ENCODE data around the gene JPH3. TPM values are rescaled to one million over a fixed set of nuclear protein-coding genes. Genes with fewer than 3 reads are reported as not detected.
"Not testable (repeated sequence)": the region's sequence is repeated elsewhere in the genome, so short reads cannot be mapped to it uniquely, and the experiment has no call there.

Gene JPH3
- polyA plus RNA-seq, 1 donor (not counting 4 experiments of a cell fraction or from before 2014, with no cell fraction given) = not detected

DNA sequence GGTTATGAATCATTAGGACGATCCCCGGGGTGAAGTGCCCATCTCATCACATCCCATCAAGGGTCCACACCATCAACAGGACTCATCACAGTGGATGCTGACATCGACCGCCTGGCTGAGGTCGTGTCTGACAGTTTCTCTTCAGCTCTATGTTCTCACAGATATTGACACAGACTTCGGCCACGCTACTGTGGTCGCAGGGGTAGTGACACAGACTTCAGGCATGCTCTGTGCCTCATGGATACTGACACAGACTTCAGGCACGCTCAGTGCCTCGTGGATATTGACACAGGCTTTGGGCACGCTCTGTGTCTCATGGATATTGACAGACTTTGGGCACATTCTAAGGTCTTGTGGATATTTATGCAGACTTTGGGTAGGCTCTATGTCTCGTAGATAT lies 113.3 kb downstream of the JPH3 start:
- no peaks in the 10 kb centered on the region for H3K27me3 ChIP-seq (ENCODE audit: control insufficient read depth, extremely low read depth, insufficient read depth, low read length)
- no peak overlapping the region for H3K4me2 ChIP-seq (ENCODE audit: control insufficient read depth, extremely low read depth, insufficient read depth, low read depth, low read length)
- H3K4me1 ChIP-seq (ENCODE audit: control insufficient read depth, extremely low read depth, insufficient read depth, low read length) = no peaks in the 10 kb centered on the region
- TF ChIP-seq, protein P1, sequence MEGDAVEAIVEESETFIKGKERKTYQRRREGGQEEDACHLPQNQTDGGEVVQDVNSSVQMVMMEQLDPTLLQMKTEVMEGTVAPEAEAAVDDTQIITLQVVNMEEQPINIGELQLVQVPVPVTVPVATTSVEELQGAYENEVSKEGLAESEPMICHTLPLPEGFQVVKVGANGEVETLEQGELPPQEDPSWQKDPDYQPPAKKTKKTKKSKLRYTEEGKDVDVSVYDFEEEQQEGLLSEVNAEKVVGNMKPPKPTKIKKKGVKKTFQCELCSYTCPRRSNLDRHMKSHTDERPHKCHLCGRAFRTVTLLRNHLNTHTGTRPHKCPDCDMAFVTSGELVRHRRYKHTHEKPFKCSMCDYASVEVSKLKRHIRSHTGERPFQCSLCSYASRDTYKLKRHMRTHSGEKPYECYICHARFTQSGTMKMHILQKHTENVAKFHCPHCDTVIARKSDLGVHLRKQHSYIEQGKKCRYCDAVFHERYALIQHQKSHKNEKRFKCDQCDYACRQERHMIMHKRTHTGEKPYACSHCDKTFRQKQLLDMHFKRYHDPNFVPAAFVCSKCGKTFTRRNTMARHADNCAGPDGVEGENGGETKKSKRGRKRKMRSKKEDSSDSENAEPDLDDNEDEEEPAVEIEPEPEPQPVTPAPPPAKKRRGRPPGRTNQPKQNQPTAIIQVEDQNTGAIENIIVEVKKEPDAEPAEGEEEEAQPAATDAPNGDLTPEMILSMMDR (optimal IDR thresholded peaks at IDR 0.05 in 1 of 3, IDR thresholded peaks at IDR 0.05 in 1 of 3, conservative IDR thresholded peaks at IDR 0.05 in 1 of 3; ENCODE audit: extremely low read depth in 1 of 3, insufficient read depth in 2 of 3, low read length in 3 of 3) = no peak
- TF ChIP-seq EZH2 (IDR thresholded peaks at IDR 0.05; ENCODE audit: low read length) = no peak
- no peaks in the 10 kb centered on the region for H3K9me3 ChIP-seq (ENCODE audit: control insufficient read depth, low read depth, low read length)
- H3K79me2 ChIP-seq (ENCODE audit: control insufficient read depth, insufficient read depth, low read length) = no peaks in the 10 kb centered on the region
- no peaks in the 10 kb centered on the region for H3K9me1 ChIP-seq (ENCODE audit: control insufficient read depth, extremely low read depth, insufficient read depth, low read length)
- no peaks in the 10 kb centered on the region for H4K20me1 ChIP-seq (ENCODE audit: control insufficient read depth, extremely low read depth, insufficient read depth, low read length)
- no peak overlapping the region for H2AFZ ChIP-seq (ENCODE audit: control insufficient read depth, low read length)
- dilution Hi-C loops (cut with MboI; ENCODE audit: extremely low pct_ligation_motif_present, low sequenced_read_pairs) = no loop called here
- H3K4me3 ChIP-seq (ENCODE audit: control insufficient read depth in 2 of 3, extremely low read depth in 1 of 3, insufficient read depth in 2 of 3, low read depth in 1 of 3, low read length in 3 of 3) = no peak overlapping the region
- H3K27ac ChIP-seq (ENCODE audit: control insufficient read depth, insufficient read depth, low read length) = no peak overlapping the region
- H3K9ac ChIP-seq (ENCODE audit: control insufficient read depth, extremely low read depth, insufficient read depth, low read length) = no peak overlapping the region
- peaks cover 4 to 10% of the 10 kb centered on the region in 2 experiments for H3K36me3 ChIP-seq (ENCODE audit: control insufficient read depth in 2 of 2, extremely low read depth in 1 of 2, insufficient read depth in 2 of 2, low read length in 2 of 2)
- no peak for DNase-seq (ENCODE audit: low read depth, low spot score)
- FAIRE-seq = no peak

DNA sequence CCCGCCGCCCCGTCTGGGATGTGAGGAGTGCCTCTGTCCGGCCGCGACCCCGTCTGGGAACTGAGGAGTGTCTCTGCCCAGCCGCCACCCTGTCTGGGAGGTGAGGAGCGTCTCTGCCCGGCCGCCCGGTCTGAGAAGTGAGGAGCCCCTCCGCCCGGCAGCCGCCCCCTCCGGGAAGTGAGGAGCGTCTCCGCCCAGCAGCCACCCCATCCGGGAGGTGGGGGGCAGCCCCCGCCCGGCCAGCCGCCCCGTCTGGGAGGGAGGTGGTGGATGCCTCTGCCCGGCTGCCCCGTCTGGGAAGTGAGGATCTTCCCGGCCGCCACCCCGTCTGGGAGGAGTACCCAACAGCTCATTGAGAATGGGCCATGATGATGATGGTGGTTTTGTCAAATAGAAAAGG lies 116.5 kb downstream of the JPH3 start:
- H3K9me3 ChIP-seq (ENCODE audit: control insufficient read depth, low read depth, low read length); H3K4me1 ChIP-seq (ENCODE audit: control insufficient read depth, extremely low read depth, insufficient read depth, low read length); H2AFZ ChIP-seq (ENCODE audit: control insufficient read depth, low read length); H3K27ac ChIP-seq (ENCODE audit: control insufficient read depth, insufficient read depth, low read length); H3K9ac ChIP-seq (ENCODE audit: control insufficient read depth, extremely low read depth, insufficient read depth, low read length); H3K27me3 ChIP-seq (ENCODE audit: control insufficient read depth, extremely low read depth, insufficient read depth, low read length); H3K9me1 ChIP-seq (ENCODE audit: control insufficient read depth, extremely low read depth, insufficient read depth, low read length); dilution Hi-C loops (cut with MboI; ENCODE audit: extremely low pct_ligation_motif_present, low sequenced_read_pairs); H3K79me2 ChIP-seq (ENCODE audit: control insufficient read depth, insufficient read depth, low read length); H4K20me1 ChIP-seq (ENCODE audit: control insufficient read depth, extremely low read depth, insufficient read depth, low read length); DNase-seq (ENCODE audit: low read depth, low spot score); FAIRE-seq; H3K4me2 ChIP-seq (ENCODE audit: control insufficient read depth, extremely low read depth, insufficient read depth, low read depth, low read length); H3K4me3 ChIP-seq (ENCODE audit: control insufficient read depth in 2 of 3, extremely low read depth in 1 of 3, insufficient read depth in 2 of 3, low read depth in 1 of 3, low read length in 3 of 3): not testable (repeated sequence)
- H3K36me3 ChIP-seq (ENCODE audit: control insufficient read depth in 2 of 2, extremely low read depth in 1 of 2, insufficient read depth in 2 of 2, low read length in 2 of 2) = peaks cover 0 to 17% of the 10 kb centered on the region in 2 experiments

DNA sequence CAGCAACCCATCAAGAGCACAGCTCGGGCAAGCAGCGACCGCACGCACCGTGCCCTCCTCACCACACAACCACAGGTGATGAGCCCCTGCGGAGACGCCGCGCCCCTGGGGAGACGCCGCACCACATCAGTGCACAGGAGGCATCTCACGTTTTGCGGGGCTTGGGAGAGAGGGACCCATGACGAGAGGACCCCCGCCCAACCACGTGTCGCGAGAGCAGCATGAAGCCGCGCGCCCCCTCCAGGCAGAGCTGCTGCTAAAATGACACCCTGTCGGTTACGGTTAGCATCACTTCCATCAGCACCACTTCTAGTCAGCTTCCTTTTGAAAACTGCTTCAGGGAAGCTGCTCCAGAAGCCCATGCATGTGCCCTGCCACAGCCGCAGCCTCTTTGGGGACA lies 118.1 kb downstream of the JPH3 start:
- Histone ChIP-seq H2AFZ (ENCODE audit: control insufficient read depth, low read length) (no peak overlapping the region), H3K27ac (ENCODE audit: control insufficient read depth, insufficient read depth, low read length) (no peak overlapping the region), H3K4me3 (ENCODE audit: control insufficient read depth in 2 of 3, extremely low read depth in 1 of 3, insufficient read depth in 2 of 3, low read depth in 1 of 3, low read length in 3 of 3) (no peak overlapping the region), H3K4me2 (ENCODE audit: control insufficient read depth, extremely low read depth, insufficient read depth, low read depth, low read length) (no peak overlapping the region), H4K20me1 (ENCODE audit: control insufficient read depth, extremely low read depth, insufficient read depth, low read length) (no peaks in the 10 kb centered on the region), H3K4me1 (ENCODE audit: control insufficient read depth, extremely low read depth, insufficient read depth, low read length) (no peaks in the 10 kb centered on the region), H3K79me2 (ENCODE audit: control insufficient read depth, insufficient read depth, low read length) (no peaks in the 10 kb centered on the region), H3K27me3 (ENCODE audit: control insufficient read depth, extremely low read depth, insufficient read depth, low read length) (no peaks in the 10 kb centered on the region), H3K9me1 (ENCODE audit: control insufficient read depth, extremely low read depth, insufficient read depth, low read length) (no peaks in the 10 kb centered on the region), H3K36me3 (ENCODE audit: control insufficient read depth in 2 of 2, extremely low read depth in 1 of 2, insufficient read depth in 2 of 2, low read length in 2 of 2) (peaks cover 0 to 17% of the 10 kb centered on the region in 2 experiments), H3K9me3 (ENCODE audit: control insufficient read depth, low read depth, low read length) (no peaks in the 10 kb centered on the region), H3K9ac (ENCODE audit: control insufficient read depth, extremely low read depth, insufficient read depth, low read length) (no peak overlapping the region)
- TF ChIP-seq EZH2 (IDR thresholded peaks at IDR 0.05; ENCODE audit: low read length) = no peak
- DNase-seq (ENCODE audit: low read depth, low spot score) = no peak
- dilution Hi-C loops (cut with MboI; ENCODE audit: extremely low pct_ligation_motif_present, low sequenced_read_pairs) = no loop called here
- FAIRE-seq = no peak
